ENCODE data around the gene ZG16B.

ZG16B gene

DNA sequence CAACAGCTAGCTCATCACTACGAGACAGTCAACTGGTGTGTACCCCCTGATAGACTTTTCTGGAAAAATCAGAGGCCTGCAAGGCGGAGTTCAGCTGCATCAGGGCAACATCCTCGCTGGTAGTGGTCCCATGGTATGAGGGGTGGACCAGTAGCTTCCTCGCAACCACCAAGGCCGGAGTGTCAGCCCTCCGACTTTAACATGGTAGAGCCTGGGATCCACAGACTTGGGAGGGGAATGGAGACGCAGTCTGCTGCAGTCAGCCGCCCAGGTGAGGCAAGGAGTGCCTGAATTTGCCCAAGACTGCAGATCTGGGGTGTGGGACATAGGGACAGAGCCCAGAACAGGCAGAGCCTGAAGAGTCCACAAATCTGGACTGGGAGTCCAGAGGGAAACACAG lies 13.4 kb downstream of the ZG16B start:
- DNase-seq (ENCODE audit: insufficient read length, low spot score) (no peak), FAIRE-seq (no peak)
- TF ChIP-seq, protein P1, sequence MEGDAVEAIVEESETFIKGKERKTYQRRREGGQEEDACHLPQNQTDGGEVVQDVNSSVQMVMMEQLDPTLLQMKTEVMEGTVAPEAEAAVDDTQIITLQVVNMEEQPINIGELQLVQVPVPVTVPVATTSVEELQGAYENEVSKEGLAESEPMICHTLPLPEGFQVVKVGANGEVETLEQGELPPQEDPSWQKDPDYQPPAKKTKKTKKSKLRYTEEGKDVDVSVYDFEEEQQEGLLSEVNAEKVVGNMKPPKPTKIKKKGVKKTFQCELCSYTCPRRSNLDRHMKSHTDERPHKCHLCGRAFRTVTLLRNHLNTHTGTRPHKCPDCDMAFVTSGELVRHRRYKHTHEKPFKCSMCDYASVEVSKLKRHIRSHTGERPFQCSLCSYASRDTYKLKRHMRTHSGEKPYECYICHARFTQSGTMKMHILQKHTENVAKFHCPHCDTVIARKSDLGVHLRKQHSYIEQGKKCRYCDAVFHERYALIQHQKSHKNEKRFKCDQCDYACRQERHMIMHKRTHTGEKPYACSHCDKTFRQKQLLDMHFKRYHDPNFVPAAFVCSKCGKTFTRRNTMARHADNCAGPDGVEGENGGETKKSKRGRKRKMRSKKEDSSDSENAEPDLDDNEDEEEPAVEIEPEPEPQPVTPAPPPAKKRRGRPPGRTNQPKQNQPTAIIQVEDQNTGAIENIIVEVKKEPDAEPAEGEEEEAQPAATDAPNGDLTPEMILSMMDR (IDR thresholded peaks at IDR 0.05; ENCODE audit: insufficient read depth, missing control alignments): no peak

- TF ChIP-seq, protein P1 (IDR thresholded peaks at IDR 0.05; ENCODE audit: insufficient read depth, missing control alignments): no peak
- no peak for FAIRE-seq
- DNase-seq (ENCODE audit: insufficient read length, low spot score): no peak
Measured at GRCh38 chr16:2845116-2845515, 15.0 kb downstream of the ZG16B start.

DNA sequence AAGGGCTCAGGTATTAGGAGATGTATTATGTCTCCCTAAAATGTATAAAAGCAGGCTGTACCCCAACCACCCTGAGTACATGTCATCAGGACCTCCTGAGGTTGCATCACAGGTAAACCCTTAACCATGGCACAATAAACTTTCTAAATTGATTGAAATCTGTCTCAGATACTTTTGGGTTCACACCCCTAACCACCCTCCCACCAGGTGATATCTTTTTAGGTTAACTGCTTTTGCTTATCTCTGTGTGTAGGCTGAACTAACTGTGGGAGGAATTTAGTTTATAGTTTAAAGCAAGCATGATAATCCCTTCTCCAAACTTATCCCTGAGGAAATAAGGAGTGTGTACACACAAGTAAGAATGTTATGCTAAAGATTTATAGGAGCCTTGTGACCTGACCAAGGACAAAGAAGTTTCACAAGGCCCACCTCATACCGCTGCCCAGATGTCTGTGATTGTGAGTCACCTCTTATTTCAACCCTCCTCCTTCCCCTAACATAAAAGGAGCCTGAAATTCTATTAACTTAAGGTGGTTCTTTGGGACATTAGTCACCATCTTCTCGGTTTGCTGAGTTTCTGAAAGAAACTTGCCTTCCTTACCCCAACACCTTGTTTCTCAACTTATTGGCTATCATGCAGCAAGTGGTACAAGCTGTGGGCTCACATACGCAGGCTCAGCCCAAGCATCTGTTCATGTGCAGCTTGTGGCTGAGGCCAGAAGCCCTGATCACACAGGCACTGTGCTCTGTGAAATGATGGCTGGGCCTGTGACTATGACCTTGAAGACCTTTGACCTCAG lies 16.6 kb downstream of the ZG16B start:
- TF ChIP-seq, protein P1 (IDR thresholded peaks at IDR 0.05; ENCODE audit: insufficient read depth, missing control alignments): no peak
- DNase-seq (ENCODE audit: insufficient read length, low spot score) (no peak), FAIRE-seq (no peak)

DNA sequence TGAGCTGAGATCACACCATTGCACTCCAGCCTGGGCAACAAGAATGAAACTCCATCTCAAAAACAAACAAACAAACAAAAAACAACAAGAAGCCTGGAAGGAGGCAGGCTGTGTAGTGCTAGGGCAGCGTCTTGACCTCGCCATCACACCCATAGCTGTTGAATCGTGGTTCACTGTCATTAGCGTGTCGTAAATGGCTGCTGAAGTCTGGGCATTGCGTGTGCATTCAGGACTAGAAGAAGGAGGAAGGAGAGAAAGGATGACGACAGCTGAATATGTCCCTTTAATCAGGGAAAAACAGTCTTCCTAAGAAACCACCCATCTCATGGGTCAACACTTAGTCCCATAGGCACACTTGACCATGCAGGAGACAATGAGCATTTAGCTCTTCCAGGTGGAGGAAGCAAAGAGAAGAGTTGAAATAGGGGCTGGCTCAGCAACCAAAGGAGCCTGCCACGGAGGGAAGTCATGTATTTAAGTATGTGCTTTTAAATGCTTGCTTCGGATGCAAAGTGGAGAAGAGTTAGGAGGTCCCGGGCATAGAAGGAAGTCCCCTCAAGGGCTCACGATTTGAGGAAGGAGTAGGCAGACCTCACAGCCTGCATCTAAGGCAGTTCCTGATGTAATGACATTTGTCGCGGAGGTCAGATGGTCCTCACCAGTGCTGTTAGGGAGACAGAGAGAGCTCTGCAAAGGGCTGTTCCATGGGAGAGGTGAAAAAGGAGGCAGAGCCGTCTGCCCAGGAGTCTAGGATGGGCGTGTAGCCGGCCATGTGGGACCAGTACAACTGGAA lies 19.0 kb downstream of the ZG16B start:
- no peak for FAIRE-seq
- TF ChIP-seq, protein P1 (IDR thresholded peaks at IDR 0.05; ENCODE audit: insufficient read depth, missing control alignments): no peak
- no peak for DNase-seq (ENCODE audit: insufficient read length, low spot score)

DNA sequence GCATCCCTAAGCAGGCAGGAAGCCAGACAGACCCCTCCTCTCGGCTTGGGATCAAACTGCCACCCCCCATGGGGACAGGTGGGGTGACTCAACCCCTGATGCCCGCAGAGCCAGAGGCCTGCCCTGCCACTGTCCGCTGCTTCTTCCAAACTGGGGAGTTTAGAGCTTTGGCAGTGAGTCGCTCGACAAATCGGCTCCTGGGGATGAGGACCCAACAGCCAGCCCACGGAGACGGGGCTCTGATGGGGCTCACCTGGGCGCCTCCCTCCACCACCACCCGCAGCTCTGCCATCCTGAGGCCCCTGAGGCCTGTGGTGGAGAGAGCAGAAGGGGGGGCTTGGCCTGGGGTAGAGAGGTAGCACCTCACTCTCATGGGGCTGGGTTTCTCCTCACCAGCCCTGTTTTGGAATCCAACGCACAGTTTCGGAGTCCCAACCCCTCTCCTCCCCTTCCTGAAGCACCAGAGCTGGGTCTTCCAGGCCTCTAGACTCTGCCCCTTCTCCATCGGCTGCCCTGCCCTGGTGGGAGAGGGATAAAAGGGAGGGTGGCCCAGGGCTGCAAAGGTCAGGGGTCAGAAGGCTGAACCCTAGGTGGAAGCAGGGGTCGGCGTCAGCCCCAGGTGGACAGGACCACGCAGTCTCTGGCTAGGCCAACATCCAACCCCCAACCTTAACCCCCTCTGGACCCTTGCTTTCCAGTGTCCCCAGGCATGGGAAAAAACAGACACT lies 22.1 kb downstream of the ZG16B start:
- DNase-seq (ENCODE audit: insufficient read length, low spot score) (peak; percentile 13), FAIRE-seq (no peak)
- TF ChIP-seq, protein P1 (IDR thresholded peaks at IDR 0.05; ENCODE audit: insufficient read depth, missing control alignments): no peak

DNA sequence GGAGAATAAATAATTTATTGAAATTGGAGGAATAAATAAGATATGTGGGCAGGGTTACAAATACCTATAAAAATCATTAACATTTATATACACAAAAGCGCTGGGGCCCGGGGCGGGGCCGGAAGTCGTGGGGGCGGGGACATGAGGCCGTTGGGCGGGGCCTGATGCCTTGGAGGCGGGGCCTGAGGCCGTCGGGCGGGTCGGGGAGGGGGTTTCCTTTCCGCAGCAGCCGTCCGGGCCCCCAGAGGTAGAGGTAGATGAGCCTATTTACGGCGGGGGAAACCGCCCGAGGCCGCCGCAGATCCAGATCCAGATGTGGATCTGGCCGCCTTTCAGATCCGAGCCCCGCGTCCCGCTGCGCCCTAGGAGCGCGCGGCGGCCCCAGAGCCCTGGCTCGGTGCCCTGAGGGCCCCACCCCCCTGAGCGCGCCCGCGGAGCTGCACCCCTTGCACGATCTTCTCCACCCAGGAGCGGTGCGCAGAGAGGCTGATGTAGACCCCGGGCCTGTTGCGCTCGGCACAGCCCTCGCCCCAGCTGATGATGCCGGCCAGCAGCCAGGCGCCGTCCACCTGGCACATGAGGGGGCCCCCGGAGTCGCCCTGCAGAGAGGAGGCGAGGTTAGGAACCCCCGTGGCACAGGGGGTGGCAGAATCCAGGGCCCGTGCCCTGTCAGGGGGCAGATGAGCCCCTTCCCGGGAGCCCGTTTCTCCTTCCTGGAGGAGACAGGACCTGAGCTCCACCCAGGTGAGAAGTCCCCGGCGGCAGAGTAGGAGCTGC lies 22.8 kb downstream of the ZG16B start:
- FAIRE-seq: no peak

More for the DNA sequence above, 22.8 kb downstream of the ZG16B start:
- TF ChIP-seq, protein P1 (IDR thresholded peaks at IDR 0.05; ENCODE audit: insufficient read depth, missing control alignments): no peak
- peak; percentile 10 for DNase-seq (ENCODE audit: insufficient read length, low spot score)
